Measurements from ENCODE around the gene CACNA1C.

Gene CACNA1C

GRCh38 chr12:2453076-2453760 lies 400.4 kb downstream of the CACNA1C start:
- no peak for DNase-seq (ENCODE audit: low read depth in 3 of 3)

GRCh38 chr12:2453761-2454090 lies 400.9 kb downstream of the CACNA1C start:
- no peak for DNase-seq (ENCODE audit: low read depth in 3 of 3)

GRCh38 chr12:2454601-2455177 lies 401.9 kb downstream of the CACNA1C start:
- no peak for DNase-seq (ENCODE audit: low read depth in 3 of 3)

DNA sequence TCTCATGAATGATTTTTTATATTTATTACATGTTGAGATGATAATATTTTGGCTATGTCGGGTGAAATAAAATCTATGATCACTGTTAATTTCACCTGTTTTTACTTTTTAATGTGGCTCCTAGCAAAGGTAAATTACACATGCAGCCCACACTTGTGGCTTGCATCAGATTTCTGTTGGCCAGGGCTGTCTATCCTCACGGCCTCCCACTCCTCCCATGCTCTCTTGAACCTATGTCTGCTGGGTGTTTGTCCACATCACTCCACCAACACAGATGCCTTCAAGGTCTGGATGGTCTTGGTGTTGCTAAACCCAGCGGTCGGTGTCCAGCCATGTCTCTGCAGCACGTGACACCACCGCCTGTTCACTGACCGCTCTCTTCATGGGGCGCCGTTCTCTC lies 402.6 kb downstream of the CACNA1C start:
- no peak for DNase-seq (ENCODE audit: low read depth in 3 of 3)

DNA sequence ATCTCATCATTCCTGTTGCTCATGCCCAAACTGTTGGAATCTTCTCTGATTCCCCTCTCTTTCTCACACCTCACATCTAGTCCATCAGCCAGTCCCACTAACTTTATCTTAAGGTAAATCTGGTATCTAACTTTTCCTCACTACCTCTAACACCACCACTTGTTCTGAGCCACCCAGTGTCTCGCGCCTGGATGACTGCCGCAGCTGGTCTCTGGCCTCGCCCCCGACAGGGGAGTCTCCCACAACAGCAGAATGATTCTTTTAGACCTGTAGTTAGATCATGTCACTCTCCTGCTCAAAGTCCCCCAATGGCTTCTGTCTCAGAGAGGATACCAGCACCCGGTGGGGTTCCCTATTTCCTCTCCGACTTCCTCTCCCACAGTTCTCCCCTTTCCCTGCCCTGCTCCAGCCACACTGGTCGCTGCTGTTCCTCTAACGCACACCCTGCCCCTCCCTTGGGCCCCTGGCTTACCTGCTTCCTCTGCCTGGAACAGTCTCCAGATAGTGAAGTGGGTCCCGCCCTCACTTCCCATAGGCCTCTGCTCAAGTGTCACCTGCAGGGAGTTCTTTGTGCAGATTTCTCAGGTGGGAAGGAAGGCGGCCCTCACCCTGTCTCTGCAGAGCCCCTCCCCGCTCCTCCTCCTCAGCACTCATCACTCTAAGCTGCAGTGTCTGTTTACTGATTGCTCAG lies 403.5 kb downstream of the CACNA1C start:
- DNase-seq (ENCODE audit: low read depth in 3 of 3), result no peak

- no peak for DNase-seq (ENCODE audit: low read depth in 3 of 3)
These were observed 404.0 kb downstream of the CACNA1C start for GRCh38 chr12:2456813-2457186.

GRCh38 chr12:2457215-2457932 lies 404.6 kb downstream of the CACNA1C start:
- DNase-seq (ENCODE audit: low read depth in 3 of 3), result no peak

DNA sequence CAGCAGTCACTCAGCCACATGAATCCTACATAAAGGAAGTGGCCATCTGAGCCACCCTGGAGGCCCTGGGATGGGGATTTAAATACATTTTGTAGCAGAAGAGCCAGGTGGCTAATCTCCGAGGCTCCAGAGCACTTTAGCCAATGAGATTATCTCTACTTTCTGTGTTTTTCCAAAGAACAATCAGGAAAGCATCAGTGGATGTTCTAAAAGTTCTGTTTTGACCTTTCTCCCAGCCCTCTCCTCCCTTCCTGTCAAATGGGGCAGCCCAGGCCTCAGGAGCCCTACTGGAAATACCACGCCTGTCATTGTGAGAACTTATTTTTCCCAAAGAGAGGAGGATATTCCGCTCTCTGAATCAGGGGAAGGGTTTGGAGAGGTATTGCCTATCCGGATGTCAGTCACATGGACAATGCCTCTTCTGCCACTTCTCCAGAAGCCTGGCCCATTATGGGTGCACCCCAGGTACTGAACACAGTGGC lies 405.2 kb downstream of the CACNA1C start:
- DNase-seq (ENCODE audit: low read depth in 3 of 3), result no peak

GRCh38 chr12:2460051-2460670 lies 407.4 kb downstream of the CACNA1C start:
- DNase-seq (ENCODE audit: low read depth in 3 of 3), result no peak

GRCh38 chr12:2461046-2461445 lies 408.3 kb downstream of the CACNA1C start:
- no peak for DNase-seq (ENCODE audit: low read depth in 3 of 3)

DNA sequence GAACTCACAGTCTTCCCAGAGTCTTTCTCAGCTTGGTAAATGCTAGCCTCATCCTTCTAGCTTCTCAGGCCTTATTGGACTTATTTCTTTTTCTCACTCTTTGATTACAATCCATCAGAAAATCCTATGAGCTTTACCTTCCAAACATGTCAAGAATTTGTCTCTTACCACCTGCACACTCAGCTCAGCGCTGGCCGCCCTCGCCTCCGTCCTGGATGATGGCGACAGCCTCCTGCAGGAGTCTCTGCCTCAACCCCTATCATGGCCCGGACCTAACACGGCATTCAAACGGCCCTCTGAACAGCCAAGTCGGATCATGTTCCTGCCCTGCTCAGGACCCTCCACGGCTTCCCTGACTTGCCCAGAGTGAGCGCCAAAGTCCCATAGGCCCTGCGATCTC lies 408.9 kb downstream of the CACNA1C start:
- DNase-seq (ENCODE audit: low read depth in 3 of 3), result no peak

DNA sequence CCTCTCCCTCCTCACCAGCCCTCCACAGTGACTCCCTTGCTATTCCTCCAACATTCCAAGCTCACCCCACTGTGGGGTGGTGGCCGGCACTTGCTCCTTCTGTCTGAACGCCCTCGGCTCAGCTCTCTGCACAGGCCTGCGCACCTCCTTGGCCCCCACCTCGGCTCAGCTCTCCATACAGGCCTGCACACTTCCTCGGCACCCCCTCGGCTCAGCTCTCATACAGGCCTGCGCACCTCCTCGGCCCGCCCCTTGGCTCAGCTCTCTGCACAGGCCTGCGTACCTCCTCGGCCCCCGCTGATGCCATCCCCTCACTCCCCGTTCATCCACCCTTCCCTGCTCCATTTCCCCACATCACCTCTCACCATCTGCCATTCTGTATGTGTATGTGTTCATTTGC lies 409.3 kb downstream of the CACNA1C start:
- no peak for DNase-seq (ENCODE audit: low read depth in 3 of 3)

DNA sequence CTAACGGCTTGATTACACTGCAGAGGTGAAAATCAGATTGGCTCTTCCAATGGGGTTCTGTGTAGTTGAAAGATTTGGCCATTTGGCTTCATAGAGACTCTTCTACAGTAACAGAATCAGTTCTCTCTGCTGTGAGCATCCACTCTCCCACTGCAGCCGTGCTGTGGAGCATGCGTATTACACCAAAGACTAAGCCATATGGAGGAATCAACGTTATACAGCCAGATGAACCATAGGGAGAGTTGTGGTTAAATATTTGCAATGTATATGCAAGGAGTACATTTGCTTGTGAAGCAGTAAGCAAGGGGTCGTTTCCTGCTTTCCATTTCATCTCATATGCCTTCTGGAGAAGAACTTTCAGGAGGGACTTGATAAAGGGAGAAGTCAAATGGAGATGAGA lies 410.9 kb downstream of the CACNA1C start:
- no peak for DNase-seq (ENCODE audit: low read depth in 3 of 3)

DNA sequence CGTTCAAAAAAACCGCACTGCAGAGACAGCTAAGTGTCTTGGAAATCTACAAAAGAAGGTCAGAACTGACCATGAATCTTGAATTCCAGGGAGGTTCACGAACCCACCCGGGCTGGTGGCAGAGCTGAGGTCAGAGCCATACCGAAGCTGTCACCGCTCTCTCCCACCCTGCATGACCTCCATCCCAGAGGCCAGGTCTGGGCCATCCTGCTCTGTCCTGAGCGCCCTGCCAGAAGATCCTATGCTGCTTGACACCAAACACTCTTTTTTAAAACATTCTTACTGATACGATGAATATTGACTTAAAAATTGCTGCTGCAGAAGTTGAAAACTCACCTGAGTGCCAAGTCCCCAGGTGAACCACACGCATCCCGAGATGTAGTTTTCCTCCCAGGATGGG lies 412.9 kb downstream of the CACNA1C start:
- DNase-seq (ENCODE audit: low read depth in 3 of 3), result no peak

DNA sequence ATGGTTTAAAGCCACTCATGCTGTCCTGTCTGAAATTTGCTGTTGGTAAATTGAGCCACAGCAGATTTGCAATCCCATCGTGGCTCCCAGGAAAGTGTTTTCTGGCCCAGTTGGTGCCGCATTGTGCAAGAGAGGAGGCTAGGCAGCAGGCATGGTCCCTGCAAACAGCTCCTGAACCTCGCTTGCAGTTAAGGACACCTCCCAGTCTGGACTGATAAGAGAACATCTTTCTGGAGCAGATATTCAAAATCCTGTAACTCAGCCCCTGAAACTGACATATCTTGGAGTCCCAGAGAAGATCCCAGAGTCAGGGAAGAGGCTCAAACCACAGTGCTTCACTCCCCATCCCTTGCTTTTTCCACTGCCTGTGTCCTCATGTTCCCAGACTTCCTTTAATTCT lies 413.4 kb downstream of the CACNA1C start:
- no peak for DNase-seq (ENCODE audit: low read depth in 3 of 3)

- DNase-seq (ENCODE audit: low read depth in 3 of 3), result no peak
These were observed 414.8 kb downstream of the CACNA1C start for GRCh38 chr12:2467447-2468195.

DNA sequence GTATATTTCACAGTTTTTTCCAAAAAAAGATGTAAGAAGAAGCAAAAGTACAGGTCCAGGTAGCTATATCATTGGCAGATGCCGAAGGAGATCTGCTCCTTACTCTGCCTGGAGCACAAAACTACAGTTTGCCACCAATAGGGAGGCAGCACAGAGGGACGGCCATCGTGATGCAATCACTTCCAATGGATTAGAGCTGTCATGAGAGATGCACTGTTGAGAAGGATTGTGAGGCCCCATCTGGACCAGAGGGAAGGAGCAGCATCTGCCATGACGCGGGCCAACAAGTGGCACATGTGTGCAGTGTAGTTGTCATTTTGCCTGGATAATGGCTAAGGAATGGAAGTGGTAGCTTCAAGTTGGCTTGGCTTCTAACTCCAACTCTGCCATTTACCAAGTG lies 423.2 kb downstream of the CACNA1C start:
- DNase-seq (ENCODE audit: low read depth in 3 of 3), result no peak

- no peak for DNase-seq (ENCODE audit: low read depth in 3 of 3)
These were observed 424.4 kb downstream of the CACNA1C start for GRCh38 chr12:2477009-2477766.

DNA sequence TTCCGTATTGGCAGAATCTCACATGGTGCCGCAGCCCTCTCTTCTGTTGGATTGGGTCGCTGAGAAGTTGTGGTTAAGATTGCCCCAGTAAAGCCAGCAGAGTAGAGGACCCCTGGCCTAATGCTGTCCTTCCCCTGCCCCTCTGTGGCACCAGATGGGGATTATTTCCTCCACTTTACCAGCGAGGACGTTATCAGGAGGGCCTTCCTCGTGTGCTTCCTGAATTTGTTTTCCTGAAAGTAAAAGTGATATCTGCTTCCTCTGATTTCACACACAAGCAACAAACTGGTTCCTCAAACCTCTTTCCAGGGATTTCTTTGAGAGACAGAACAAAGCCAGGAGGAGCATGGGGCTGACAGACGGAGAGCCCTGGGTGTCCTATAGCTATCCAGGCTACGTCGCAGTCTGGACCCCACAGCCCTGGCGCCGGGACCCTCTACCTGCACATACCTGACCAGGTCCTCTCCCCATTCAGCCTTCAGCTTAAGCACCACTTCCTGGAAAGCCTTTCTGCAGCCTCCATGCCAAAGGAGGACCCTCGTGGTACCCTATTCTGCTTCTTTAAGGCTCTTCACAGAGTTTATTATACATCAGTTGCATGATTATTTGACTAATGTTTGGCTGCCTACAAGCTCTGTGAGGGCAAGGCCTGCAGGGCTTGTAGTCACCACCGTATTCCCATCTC lies 427.2 kb downstream of the CACNA1C start:
- DNase-seq (ENCODE audit: low read depth in 3 of 3), result no peak

- DNase-seq (ENCODE audit: low read depth in 3 of 3), result no peak
These were observed 428.6 kb downstream of the CACNA1C start for GRCh38 chr12:2481346-2481745.
